Suprapubic skin (tissue), 4 donors: ENCODE measurements around the gene WWOX.

Source experiments
- CTCF ChIP-seq, 2 donors: fragments of 200-600 bp in 1 of 2; fragments of 450-650 bp in 1 of 2; sonication (generic) in 1 of 2; IDR thresholded peaks; one replicate each; pipeline ENCODE4 v1.5.1; 2016 to 2019; ENCODE audit warnings: antibody characterized with exemption in 2 of 2, mild to moderate bottlenecking in 1 of 2, moderate library complexity in 1 of 2
- POLR2A ChIP-seq, 2 donors: fragments of 450-650 bp; IDR thresholded peaks; one replicate each; pipeline ENCODE4 v1.6.1; 2017; ENCODE audit warnings: antibody characterized with exemption in 2 of 2, mild to moderate bottlenecking in 2 of 2, moderate library complexity in 2 of 2
- POLR2AphosphoS5 ChIP-seq, 3 donors: sonication (generic); formaldehyde crosslinking; IDR thresholded peaks; one replicate each; pipeline ENCODE4 v1.6.1; 2017; ENCODE audit warnings: antibody characterized with exemption in 3 of 3

- TF ChIP-seq CTCF (IDR thresholded peaks at IDR 0.05) (no peak), POLR2AphosphoS5 (IDR thresholded peaks at IDR 0.05) (no peak), POLR2A (IDR thresholded peaks at IDR 0.05) (no peak)
Measured at GRCh38 chr16:78415013-78415412, 315.6 kb downstream of the WWOX start.
